Esophagus mucosa (tissue), 1 donor: ENCODE measurements around the gene IQCM. TPM values are rescaled to one million over a fixed set of nuclear protein-coding genes. Genes with fewer than 3 reads are reported as not detected.
A peak's percentile ranks its signal among the peaks of the same experiment; 100 is the strongest.

ENCODE experiments used
- ATAC-seq: fragments of 200-7000 bp; cut with Tn5 transposase; one replicate; pipeline ENCODE4 v1.9.1; 2020
- total RNA-seq: library from RNA; stranded (reverse); gene quantifications from one replicate; pipeline ENCODE4 v1.2.4, GENCODE V29; 2023
- donor health status: DM: yes; HTN: yes; CAD: no.

IQCM gene
- total RNA-seq, 1 donor from 2014 or later: not detected

DNA sequence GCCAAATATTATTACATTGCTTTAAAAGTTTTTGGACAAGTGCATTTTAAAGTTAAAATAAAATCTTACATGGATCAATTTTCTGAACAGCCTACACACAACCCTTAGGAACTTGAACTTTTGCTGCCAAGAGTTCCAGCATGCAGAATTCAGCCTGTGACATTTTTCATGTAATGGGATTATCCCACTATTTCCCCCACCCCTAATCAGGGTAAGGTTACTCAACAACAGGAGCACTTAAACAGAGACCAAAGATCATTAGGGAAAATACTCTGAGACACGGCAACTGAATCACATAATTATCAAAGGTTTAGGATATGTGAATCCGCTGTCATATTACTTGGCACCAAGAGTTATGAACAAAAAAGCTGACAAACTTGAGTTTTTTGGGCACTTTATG lies 47.2 kb downstream of the IQCM start:
- no peak for ATAC-seq

DNA sequence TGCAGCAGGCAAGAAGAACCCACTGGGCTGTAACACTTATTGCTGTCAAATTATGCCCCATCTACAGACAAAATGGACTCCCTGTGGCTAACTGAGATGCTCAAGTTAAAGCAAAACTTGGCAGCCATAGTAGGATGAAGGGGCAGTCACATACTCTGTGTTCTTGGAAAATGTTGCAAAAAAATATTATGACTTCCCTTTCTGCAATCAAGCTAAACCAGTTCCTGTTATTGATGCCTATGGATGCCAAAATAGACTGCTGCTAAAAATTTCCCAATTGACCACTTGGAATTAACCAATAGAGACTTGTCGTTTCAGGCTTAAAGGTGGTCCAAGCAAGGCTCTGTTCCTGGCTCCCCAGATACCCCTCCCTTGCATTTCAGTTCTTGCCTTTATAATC lies 49.5 kb downstream of the IQCM start:
- no peak for ATAC-seq

DNA sequence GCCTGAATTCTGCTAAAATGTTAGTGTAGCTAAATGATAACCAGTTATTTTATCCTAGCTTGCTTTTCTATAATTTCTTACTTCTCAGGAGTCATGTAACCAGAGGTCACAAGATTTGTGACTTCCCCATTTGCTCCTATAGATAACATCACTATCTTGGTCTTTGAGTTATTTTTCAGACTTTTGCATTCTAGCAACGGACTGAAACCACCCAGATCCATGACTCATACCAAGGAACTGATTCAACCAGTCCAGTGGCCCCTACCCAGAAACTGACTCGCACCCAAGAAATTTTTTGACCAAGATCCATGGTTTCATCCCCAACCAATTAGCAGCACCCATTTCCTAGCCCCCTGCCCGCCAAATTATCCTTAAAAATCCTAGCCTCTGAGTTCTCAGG lies 50.0 kb downstream of the IQCM start:
- no peak for ATAC-seq

DNA sequence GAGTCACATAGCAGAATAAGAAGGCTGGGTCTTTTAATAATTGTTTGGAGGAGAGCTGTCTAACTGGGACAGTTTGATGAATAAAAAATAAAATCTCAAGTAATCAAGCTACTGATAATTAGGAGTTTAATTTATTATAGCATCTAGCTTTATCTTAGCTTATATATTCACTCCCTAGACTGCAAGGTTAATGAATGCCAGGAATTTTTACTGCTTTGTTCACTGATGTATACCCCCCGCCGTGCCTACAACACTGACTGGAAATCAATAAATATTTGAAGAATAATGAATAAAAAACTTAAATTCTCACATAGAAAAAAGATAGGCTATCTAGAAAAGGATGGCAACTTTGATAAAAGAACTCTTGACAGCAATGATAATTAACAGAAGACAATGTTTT lies 59.7 kb downstream of the IQCM start:
- ATAC-seq: no peak

DNA sequence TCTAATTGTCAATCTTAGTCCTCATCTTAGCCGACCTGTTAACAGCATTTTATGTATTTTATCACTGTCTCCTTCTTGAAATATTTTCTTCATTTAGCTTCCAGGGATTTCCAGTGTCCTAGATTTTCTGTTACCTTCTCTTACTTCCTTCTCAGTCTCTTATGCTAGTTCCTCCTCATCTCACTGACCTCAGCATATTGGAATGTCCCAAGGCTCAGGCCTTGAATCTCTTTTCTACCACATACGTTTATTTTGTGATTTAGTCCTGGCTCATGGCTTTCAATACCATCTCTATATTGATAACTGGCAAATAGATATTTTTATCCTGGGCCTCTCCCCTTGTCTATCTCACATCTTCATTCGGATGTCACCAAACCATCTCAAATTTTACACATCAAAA lies 61.1 kb downstream of the IQCM start:
- peak; percentile 23 for ATAC-seq

DNA sequence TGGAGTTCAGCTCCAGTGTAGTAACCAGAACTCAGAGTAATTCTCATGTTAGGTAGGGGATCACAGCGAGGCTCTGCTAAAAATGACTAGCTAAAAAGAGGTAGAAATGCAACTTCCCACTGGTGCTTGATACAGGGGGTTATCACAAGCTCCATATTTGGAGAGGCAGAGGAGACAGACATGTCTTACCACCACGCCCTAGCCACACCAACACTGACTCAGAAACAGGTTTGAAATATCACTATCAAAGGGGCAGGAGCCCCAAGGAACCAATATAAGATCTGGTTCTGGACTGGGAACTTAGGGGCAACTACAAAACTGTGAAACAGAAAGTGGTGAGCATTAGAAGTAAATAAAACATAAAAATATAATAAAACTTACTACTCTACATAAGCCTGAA lies 62.9 kb downstream of the IQCM start:
- peak; percentile 48 for ATAC-seq

DNA sequence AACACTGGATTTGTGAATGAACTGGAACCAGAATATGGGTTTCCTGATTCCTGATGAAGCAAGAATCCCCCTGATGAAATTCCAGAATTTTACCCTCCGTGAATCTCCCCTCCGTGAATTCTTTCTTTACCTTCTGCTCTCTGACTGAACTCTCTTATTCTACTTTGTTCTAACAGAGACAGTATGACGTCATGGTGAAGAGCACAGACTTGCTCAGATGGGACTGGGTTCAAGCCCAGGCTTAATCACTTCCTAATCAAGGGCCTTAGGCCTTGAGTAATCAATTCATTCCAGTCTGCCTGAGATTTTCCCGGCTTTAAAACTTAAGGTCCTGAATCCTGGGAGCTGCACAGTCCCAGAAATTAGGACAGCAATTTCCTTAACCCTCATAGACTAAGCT lies 64.5 kb downstream of the IQCM start:
- no peak for ATAC-seq

DNA sequence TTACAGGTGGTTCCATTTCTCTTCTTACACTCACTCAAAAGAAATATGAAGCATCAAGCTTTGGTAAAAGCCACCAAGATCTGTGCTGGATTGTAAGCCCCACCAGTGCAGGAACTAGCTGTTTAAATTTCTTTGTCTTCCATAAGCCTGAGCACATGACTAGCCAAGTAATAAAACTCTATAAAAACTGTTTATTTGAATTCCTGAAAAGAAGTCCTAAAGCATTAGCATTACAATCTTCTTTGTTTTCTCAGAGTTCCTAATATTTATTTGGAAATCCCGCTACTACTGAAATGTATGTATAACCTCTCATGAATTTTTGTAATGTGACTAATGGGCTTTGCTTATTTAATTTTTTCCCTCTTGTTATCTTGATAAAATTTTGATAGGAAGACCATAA lies 65.9 kb downstream of the IQCM start:
- no peak for ATAC-seq

DNA sequence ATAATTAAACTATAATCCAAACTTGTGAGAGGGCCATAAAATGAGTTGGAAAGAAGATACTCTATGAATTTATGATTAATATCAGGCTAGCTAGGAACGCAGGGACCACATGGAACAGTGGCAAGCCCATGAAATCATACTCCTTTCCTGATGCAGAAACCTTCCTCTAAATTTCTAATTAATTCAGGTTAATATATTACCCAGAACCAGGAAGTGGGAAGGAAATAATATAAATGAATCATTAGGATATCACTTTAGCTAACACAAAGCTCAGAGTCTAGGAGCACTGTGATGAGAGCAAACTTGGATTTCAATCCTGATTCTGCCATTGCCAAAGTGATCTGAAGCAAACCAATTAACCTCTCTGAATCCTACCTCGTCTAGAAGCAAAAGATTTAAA lies 68.0 kb downstream of the IQCM start:
- ATAC-seq: no peak

DNA sequence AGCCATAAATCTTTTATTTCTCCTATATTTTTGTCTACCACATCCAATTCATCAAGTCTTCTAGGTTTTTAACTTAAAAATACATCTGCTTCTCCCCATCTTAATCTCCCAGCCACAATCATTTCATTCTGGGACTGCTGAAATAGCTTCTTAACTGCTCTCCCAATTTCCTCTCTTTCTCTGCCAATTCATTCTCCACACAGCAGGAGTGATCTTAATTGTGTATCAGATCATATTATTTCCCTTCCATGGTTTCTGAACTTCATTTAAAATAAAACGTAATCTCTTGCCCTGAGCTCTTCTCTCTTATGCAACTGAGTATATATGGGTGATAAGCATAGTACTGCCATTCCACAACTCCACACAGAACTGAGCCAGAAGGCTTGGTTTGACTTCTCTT lies 69.4 kb downstream of the IQCM start:
- no peak for ATAC-seq

DNA sequence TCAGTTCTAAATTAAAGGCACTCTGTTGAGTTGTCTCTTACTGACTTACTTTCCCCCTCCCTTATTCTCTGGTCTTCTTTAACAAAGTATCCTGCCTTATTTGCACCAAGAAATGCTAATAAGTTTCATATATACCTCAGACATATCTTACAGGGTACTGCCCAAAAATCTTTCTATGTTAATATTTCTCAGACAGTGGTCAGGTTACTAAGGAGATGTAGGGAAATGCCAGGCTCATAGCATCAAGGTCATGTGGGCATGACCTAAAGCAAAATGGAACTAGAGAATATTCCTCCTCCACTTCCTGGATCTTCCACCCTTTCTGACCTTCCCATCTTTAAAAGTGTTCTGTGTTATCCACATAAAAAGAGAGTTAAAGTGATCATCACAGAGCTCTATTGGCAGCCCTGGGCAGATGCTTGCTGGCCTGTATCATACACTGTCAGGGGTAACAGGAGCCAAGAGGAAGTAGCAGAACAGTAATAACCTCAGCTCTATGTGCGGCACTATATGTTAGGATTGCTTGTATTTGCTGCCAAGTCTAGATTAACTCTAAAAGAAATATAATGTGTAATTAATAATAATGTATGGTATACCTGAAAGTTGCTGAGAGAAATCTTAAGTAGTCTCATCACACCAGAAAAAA lies 74.3 kb downstream of the IQCM start:
- no peak for ATAC-seq

DNA sequence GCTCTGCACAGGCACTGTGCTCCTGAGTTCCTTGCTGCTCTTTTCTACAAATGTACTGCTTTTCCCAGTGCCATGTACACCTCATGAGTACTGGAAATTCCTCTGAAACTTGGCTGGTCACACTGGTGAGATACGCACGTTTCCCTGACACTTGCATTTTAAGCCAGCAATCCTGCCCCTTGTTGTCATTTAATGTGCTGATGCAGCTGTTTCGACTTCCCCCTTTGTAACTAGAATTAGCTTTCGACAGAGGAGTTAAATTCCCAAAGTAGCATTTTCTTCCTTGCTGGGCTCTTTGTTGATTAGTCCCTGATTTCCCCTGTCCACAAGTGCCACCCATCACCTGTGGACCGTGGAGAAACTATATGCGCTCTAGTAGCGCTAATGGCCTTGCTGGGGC lies 77.5 kb downstream of the IQCM start:
- ATAC-seq: no peak

DNA sequence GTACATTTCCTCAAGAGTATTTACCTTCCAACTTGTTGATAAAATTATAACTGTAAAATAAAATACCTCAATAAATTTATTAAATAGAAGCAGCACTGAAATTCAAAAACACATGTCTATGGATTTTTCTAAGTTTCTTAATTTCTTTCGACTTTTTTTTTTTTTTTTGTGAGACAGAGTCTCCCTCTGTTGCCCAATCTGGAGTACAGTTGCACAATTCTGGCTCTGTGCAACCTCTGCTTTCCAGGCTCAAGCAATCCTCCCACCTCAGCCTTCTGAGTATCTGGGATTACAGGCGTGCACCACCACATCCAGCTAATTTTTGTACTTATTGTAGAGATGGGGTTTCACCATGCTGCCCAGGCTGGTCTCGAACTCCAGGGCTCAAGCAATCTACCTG lies 79.8 kb downstream of the IQCM start:
- ATAC-seq: no peak

DNA sequence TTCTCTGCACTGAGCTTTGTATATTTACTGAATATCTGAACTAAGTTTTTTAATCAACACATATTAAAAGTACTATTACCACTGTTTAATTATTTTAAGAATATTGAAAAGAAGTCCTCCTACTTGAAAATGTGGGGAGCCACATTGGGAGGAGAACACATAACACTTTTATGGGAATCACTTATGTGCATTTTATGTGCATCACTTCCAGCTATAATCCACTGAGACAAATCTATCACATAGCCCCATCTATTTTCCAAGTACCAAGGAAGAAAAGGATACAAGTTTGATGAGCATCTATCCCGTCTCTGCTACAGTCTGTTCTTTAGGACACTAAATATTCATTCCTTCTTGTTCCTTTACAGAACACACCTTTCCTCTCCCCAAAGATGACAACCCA lies 87.2 kb downstream of the IQCM start:
- ATAC-seq: no peak

DNA sequence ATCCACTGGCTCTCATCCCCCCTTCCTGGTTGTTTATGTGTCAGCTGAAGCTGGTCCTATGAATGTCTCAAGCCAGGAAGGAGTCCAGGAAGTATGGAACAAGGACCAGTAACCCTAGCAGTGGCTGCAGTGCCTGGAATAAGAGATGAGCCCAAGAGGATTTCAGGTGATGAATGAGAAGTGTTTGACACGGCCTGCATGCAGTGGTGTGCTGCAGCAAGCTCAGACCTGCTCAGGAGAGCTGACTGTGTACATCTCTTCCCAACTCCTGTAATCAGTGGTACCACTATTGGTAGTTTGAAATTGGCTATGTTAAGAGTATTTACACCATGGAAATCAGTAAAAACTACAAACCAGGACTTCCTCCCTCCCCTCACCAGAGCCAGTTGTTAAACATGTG lies 88.0 kb downstream of the IQCM start:
- no peak for ATAC-seq

DNA sequence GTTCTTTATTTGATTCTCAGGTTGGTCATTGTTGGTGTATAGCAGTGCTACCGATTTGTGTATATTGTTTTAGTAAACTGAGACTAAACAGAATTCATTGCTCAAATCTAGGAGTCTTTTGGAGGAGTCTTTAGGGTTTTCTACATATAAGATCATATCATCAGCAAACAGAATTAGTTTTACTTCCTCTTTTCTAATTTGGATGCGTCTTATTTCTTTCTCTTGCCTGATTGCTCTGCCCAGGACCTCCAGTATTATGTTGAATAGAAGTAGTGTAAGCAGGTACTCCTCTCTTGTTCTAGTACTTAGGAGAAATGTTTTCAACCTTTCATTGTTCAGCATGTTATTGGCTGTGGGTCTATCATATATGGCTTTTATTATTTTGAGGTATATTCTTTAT lies 92.6 kb downstream of the IQCM start:
- ATAC-seq: no peak

DNA sequence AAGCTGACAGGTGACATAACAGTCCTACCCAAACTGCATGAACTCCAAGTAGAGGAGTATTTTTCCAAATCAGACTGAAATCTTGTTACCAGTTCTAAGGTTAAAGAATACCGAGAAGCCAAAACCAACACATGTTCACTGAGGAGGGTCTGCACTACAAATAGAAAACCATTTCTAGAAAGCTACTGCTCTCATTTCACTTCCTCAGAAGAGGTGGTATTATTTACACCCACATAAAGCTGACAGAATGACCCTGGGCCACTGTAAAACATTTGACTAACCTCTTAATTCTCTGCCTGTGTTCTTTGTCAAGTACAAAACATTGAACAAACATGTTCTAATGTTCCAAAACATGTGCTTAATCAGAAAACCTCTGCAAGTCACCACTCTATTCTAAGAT lies 95.8 kb downstream of the IQCM start:
- no peak for ATAC-seq

DNA sequence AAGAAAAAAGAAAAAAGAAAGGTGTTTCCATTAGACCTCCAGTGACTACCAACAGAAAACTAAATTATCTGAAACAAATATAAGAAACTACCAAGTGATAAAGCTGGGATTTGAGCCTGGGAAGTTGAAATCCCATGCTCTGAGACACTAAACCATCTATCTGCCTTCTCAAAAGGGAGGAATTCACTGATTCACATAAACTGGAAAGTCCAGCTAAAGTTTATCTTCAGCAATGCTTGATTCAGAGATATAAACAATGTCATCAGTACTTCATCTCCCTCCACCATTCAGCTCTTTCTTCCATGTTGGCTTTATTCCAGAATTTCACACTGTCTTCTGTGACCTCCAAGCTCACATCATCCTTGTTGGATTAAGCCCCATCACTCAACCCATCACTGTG lies 96.3 kb downstream of the IQCM start:
- ATAC-seq: no peak

DNA sequence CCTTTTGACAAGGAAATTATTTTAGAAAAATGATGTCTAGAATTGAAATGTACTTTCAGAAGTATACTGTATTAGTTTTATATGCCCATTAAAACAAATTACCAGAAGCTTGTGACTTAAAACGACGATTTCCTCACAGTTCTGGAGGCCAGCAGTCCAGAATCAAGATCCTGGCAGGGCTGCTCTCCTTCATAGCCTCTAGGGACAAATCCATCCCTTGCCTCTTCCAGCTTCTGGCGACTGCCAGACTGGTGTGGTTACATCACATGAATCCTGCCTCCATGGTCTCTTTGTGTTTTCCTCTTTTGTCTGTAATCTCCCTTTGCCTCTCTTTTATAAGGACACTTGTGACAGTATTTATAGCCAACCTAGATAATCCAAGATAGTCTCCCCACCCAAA lies 97.1 kb downstream of the IQCM start:
- ATAC-seq: no peak

DNA sequence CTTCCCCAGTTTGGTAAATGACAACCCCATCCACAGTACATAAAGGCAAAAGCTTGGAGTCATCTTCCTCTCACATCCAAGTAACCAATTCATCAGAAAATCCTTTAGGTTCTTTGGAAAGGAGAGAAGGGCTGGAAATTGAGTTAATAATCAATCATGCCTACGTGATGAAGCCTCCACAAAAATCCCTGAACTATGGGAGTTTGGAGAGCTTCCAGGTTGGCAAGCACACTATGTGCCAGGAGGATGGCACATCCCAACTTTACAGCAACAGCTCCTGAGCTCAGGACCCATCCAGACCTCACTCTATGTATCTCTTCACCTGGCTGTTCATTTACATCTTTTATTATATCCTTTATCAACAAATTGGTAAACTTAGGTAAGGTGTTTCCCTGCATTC lies 98.9 kb downstream of the IQCM start:
- ATAC-seq: no peak

DNA sequence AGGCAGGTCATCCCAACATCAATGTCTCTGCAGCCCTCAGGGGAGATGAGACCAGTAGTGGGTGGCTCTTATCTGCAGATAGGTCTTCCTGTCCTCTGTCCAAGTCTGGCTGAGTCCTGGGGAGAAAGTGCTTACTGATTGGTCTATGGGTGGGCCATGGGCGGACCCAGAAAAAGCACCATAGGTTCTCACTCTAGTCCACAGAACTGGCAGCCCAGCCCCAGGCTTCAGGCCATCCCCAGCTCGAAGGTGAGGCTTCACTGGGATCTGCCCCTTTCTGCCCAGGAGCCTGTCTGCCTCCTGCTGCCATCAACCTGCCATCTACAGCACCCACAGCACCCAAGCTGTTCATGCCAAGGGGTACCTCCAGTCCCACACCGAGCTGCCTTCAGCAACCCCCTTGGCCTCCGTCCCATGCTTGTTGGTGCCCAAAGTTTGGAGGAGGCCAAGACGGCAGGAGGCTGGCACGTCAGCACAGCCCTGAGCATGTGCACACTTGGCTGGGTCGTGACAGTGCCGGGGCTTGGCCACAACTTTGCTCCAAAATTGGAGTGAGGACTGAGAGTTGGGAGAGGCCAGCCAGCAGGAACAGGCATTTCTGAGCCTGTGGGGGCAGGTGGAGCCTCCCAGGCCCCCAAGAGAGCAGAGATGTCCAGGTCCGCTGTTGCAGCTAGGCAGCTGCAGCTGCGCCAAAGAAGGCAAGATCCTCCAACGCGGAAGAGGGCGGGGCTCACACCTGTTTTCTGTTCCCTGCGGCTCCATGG lies 99.6 kb downstream of the IQCM start:
- ATAC-seq: no peak

DNA sequence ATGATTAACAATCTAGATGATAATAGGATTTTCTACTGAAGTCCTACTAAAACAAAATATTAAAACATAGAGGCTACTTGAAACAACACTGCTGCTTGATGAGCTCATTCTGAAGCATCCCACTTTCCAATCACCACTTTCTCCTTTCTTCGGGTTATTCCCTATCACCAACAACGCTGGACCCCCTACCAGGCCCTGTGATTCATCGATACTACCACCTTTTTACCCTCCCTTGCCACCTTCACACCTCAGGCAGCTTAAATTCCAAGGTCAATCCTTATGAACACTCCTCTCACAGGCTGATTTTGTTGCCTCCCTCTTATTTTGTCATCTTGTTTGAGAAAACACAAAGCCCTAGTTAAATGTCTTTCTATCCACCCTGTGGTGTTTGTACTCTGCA lies 102.6 kb downstream of the IQCM start:
- no peak for ATAC-seq

DNA sequence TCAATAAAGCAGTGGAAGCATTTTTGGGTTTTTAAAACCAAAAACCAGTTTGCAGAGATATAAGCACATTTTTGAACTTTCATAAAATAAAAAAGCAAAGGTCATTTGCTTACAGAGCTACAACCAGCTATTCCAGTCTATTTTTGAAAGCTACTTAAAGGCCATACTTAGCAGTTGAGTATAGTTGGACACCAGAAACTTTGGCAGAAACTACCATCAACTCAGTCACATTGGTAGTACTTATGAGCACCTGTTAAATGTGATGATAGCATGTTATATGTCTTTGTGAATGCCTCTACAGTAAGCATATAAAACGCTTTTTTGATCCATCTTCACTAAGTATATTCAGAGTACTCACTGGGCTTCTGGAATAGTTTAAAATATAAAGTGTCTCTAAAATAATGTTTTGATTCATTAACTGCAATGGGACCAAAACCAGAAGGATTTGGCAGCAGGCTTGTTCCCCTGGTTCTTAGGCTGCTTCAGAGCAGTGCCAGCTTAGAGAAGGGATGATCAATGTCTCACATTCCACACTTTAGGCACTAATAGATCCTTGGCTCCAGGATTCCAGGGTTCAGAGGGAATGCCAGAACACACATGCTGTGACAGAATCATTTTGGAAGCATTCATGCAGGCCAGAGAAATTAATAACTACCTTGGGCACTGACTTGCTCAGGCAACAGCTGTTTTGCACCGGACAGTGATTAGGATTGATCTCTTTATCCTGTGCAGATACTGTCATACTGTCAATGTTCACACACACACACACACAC lies 103.9 kb downstream of the IQCM start:
- no peak for ATAC-seq

DNA sequence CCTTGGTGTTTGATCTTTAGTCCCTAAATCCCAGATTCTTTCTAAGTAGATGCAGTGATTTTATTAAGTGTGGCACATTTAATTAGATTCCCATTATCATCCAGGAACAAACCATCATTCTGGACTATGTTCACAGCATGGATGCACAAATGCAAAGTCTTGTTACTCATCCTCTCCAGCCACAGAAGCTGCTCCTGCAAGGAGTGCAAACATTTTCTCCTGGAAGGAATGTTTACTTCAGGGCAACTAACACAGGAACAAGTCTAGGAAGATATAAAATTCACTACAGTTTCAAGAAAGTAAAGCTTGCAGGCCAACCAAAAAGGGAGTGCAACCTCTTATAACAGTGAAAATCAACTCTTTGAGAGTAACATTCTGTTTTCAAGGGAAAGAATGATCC lies 106.0 kb downstream of the IQCM start:
- no peak for ATAC-seq
